Measurements from ENCODE around the gene EGFLAM.

DNA sequence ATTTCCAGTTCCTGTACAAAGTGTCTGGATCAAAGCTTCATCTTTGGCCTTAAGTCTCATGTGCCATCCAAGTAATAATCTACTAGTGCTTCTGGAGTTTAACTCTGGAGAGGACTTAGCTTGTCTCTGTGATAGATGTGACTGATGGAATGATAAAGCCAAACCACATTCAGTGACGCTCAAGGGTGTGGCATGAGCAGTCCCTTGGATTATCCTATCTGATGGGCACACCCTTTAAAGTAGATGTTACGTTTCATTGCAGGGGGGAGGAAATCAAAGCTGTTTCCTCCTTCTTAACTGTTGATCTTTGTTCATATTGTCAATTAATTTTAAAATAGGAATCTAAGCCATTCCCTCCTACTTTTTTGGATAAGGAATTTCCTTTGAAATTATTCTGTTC is 8.5 kb upstream of the EGFLAM start:
- TF ChIP-seq, protein P1, sequence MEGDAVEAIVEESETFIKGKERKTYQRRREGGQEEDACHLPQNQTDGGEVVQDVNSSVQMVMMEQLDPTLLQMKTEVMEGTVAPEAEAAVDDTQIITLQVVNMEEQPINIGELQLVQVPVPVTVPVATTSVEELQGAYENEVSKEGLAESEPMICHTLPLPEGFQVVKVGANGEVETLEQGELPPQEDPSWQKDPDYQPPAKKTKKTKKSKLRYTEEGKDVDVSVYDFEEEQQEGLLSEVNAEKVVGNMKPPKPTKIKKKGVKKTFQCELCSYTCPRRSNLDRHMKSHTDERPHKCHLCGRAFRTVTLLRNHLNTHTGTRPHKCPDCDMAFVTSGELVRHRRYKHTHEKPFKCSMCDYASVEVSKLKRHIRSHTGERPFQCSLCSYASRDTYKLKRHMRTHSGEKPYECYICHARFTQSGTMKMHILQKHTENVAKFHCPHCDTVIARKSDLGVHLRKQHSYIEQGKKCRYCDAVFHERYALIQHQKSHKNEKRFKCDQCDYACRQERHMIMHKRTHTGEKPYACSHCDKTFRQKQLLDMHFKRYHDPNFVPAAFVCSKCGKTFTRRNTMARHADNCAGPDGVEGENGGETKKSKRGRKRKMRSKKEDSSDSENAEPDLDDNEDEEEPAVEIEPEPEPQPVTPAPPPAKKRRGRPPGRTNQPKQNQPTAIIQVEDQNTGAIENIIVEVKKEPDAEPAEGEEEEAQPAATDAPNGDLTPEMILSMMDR (conservative IDR thresholded peaks at IDR 0.05 in 1 of 2, IDR thresholded peaks at IDR 0.05 in 1 of 2; ENCODE audit: low read depth in 1 of 2, low read length in 2 of 2) = no peak
- no peak for TF ChIP-seq EZH2 (IDR thresholded peaks at IDR 0.05; ENCODE audit: low read length, missing control alignments)

All from fibroblast of lung (primary cell).